22Rv1 (cell line): Measurements from ENCODE around the gene ERGIC1.

Experiments
- ZFX ChIP-seq: fragments of 450-650 bp; IDR thresholded peaks from 2 replicates; pipeline ENCODE4 v1.6.1; 2017; ENCODE audit warnings: antibody characterized with exemption, borderline replicate concordance
- TF ChIP-seq, protein P1 (sequence below): fragments of 450-650 bp; IDR thresholded peaks from 2 replicates; pipeline ENCODE4 v1.5.1; 2017; ENCODE audit warnings: mild to moderate bottlenecking

DNA sequence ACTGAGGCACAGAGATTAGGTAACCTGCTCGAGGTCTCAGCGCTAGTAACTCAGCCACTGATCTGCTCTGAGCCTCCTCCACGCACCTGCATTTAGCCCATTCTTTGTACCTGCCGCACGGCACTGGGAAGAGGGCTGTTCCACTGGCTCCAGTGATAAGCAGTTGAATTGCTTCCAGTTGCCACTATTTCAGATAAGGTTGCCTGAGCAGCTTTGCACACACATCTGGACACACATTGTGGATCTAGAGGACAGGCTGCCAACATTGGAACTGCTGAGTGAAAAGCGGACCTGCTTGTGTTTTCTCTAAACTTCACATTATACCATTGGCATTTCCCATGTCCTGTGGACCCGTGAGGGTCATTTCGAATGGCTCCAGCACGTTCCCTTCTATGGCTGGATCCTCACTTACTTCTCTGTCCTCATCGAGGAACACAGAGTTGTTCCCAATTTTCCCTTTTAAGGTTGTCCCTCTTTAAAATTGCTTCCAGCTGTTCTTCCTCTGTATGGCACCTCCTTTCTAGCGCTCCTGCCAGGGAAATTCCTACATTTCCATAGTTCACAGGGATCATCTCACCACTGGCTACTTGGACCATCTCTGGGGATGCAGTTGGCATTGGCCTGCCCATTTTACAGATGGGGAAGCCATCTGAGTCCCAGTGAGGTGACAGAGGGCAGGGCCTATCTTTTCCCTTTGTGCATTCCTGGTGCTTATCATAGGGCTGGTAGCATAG lies 79.2 kb downstream of the ERGIC1 start:
- TF ChIP-seq, protein P1, sequence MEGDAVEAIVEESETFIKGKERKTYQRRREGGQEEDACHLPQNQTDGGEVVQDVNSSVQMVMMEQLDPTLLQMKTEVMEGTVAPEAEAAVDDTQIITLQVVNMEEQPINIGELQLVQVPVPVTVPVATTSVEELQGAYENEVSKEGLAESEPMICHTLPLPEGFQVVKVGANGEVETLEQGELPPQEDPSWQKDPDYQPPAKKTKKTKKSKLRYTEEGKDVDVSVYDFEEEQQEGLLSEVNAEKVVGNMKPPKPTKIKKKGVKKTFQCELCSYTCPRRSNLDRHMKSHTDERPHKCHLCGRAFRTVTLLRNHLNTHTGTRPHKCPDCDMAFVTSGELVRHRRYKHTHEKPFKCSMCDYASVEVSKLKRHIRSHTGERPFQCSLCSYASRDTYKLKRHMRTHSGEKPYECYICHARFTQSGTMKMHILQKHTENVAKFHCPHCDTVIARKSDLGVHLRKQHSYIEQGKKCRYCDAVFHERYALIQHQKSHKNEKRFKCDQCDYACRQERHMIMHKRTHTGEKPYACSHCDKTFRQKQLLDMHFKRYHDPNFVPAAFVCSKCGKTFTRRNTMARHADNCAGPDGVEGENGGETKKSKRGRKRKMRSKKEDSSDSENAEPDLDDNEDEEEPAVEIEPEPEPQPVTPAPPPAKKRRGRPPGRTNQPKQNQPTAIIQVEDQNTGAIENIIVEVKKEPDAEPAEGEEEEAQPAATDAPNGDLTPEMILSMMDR = no peak
- TF ChIP-seq ZFX = no peak
